Subcutaneous adipose tissue (tissue), 4 donors: ENCODE data around the gene CIT. TPM values are rescaled to one million over a fixed set of nuclear protein-coding genes. Genes with fewer than 3 reads are reported as not detected.

Source experiments
- total RNA-seq, 4 donors: library from RNA; depleted of rRNA; stranded (reverse); fragments of >200 nt; gene quantifications; one replicate each; pipeline ENCODE4 v1.1.0, GENCODE V29; 2016
- TF ChIP-seq, protein P1 (sequence below): fragments of 450-650 bp; IDR thresholded peaks from one replicate; pipeline ENCODE4 v1.5.1; 2016; ENCODE audit warnings: low read depth, mild to moderate bottlenecking, control low read depth, antibody characterized with exemption, moderate library complexity

CIT gene
- total RNA-seq, 4 donors from 2014 or later, result 1.3 to 5.3 (median 5.1) TPM

- TF ChIP-seq, protein P1, sequence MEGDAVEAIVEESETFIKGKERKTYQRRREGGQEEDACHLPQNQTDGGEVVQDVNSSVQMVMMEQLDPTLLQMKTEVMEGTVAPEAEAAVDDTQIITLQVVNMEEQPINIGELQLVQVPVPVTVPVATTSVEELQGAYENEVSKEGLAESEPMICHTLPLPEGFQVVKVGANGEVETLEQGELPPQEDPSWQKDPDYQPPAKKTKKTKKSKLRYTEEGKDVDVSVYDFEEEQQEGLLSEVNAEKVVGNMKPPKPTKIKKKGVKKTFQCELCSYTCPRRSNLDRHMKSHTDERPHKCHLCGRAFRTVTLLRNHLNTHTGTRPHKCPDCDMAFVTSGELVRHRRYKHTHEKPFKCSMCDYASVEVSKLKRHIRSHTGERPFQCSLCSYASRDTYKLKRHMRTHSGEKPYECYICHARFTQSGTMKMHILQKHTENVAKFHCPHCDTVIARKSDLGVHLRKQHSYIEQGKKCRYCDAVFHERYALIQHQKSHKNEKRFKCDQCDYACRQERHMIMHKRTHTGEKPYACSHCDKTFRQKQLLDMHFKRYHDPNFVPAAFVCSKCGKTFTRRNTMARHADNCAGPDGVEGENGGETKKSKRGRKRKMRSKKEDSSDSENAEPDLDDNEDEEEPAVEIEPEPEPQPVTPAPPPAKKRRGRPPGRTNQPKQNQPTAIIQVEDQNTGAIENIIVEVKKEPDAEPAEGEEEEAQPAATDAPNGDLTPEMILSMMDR, result no peak
Measured at GRCh38 chr12:119758722-119759121, 118.4 kb downstream of the CIT start.

DNA sequence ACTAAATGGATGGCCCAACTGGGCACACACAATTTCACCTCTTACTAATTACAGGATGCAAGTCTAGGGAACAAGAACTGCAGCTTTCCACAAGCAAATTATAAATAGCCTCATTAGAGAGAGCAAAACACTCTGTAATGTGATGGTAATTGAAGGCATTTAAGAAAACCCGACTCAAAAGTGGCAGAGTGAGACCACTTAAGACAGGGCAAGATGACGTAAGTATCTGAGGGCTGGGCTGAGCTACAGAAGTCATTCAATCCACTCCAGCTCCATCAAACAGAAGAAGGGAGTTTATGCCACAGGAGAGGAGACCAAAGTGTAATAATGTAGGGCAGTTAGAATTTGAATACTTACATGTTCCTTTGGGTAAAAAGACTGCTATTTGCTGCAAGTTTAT is 118.9 kb downstream of the CIT start:
- TF ChIP-seq, protein P1, result no peak

DNA sequence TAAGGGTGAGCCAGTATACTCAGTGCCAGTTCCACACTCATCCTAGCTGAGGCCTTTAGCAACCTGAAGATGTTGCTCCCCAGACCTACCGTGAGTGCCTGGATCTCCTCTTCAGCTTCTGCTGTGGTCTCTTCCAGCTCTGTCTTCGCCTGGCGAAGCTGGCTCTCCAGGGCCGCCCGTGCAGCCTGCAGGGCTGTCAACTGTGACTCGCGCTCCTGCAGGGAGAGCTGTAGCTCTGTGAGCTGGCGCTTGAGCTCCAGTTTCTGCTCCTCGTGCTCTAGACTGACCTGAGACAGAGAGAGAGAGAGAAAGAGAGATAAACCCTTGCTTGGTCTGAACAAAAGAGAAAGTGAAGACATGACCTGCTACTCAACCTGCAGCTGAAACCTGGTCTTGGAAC is 125.2 kb downstream of the CIT start:
- TF ChIP-seq, protein P1, result no peak

DNA sequence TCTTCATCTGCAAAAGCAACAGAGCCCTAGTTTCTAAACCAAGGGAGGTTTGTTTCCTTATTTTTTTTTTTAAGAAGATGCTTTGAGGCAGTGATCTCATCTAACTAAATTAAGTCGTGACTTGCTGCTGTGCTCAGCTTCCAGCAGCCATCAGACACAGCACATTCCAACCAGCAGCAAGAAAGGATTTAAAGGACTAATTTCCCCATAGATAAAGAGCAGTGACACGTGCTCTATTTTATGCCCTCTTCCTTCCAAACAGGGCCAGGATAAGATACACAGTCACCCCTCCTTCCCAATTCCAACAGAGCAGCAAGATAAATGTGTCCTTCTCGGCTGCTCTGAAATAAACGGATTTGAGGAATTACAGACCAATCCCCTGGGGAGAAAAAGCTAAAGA is 127.5 kb downstream of the CIT start:
- TF ChIP-seq, protein P1, result no peak

- TF ChIP-seq, protein P1, result no peak
Measured at GRCh38 chr12:119748497-119748896, 128.6 kb downstream of the CIT start.

- TF ChIP-seq, protein P1, result no peak
Measured at GRCh38 chr12:119746169-119746568, 131.0 kb downstream of the CIT start.

- TF ChIP-seq, protein P1, result no peak
Measured at GRCh38 chr12:119744900-119745606, 132.1 kb downstream of the CIT start.
